DND-41 (cell line): Measurements from ENCODE around the gene SLC13A3.

ENCODE experiments used
- ATAC-seq: fragments of 200-7000 bp; cut with Tn5 transposase; 3 replicates; pipeline ENCODE4 v1.9.1; 2021; ENCODE audit warnings: low read depth; ENCODE audit not compliant: insufficient read depth
- DNase-seq: peaks from one replicate; pipeline ENCODE4 v3.0.0-alpha.2; 2020
- H2AFZ ChIP-seq: 2 replicates; pipeline ENCODE4 v1.6.0; 2012; ENCODE audit warnings: low read depth, low read length
- H3K27ac ChIP-seq: 2 replicates; pipeline ENCODE4 v1.5.1; 2012; ENCODE audit warnings: low read length, inconsistent platforms
- H3K27me3 ChIP-seq: fragments of 200-600 bp; sonication (generic); 2 replicates; pipeline ENCODE4 v1.6.0; 2012; ENCODE audit warnings: low read length, mild to moderate bottlenecking, inconsistent platforms; ENCODE audit not compliant: insufficient read depth, poor library complexity
- H3K36me3 ChIP-seq: 2 replicates; pipeline ENCODE4 v1.5.1; 2012; ENCODE audit warnings: low read length, inconsistent platforms; ENCODE audit not compliant: insufficient read depth
- H3K4me1 ChIP-seq: 2 replicates; pipeline ENCODE4 v1.5.1; 2012; ENCODE audit warnings: mild to moderate bottlenecking, low read length; ENCODE audit not compliant: insufficient read depth
- H3K4me2 ChIP-seq: 2 replicates; pipeline ENCODE4 v1.6.0; 2012; ENCODE audit warnings: mild to moderate bottlenecking, moderate library complexity, low read length, inconsistent platforms; ENCODE audit not compliant: insufficient read depth
- H3K4me3 ChIP-seq, 2 experiments: fragments of 200-600 bp in 1 of 2; shearing (Covaris generic) in 1 of 2; 2 replicates each; pipeline ENCODE4 v1.5.1; 2012 to 2016; ENCODE audit warnings: inconsistent platforms in 2 of 2, low read length in 2 of 2, mild to moderate bottlenecking in 2 of 2, low read depth in 1 of 2, moderate library complexity in 1 of 2
- H3K79me2 ChIP-seq: 2 replicates; pipeline ENCODE4 v1.6.0; 2012; ENCODE audit warnings: low read length, inconsistent platforms; ENCODE audit not compliant: insufficient read depth
- H3K9ac ChIP-seq: 2 replicates; pipeline ENCODE4 v1.6.0; 2012; ENCODE audit warnings: low read depth, mild to moderate bottlenecking, inconsistent platforms, low read length, moderate library complexity
- H3K9me3 ChIP-seq: 2 replicates; pipeline ENCODE4 v1.5.1; 2012; ENCODE audit warnings: low read length, moderate library complexity, mild to moderate bottlenecking, inconsistent platforms; ENCODE audit not compliant: insufficient read depth, severe bottlenecking
- H4K20me1 ChIP-seq: 2 replicates; pipeline ENCODE4 v1.6.0; 2012; ENCODE audit warnings: low read length; ENCODE audit not compliant: insufficient read depth
- CTCF ChIP-seq: IDR thresholded peaks from 2 replicates; pipeline ENCODE4 v1.5.1; 2012; ENCODE audit warnings: borderline replicate concordance, low read length, moderate library complexity, mild to moderate bottlenecking; ENCODE audit not compliant: poor library complexity, severe bottlenecking; ENCODE audit errors: extremely low read depth
- EZH2 ChIP-seq: IDR thresholded peaks from 3 replicates; pipeline ENCODE4 v1.6.1; 2012; ENCODE audit warnings: borderline replicate concordance, low read depth, mild to moderate bottlenecking, moderate library complexity, low read length, inconsistent platforms; ENCODE audit not compliant: severe bottlenecking

SLC13A3 gene

GRCh38 chr20:46573234-46573633 is 78.0 kb downstream of the SLC13A3 start:
- H3K4me3 ChIP-seq, result no peak overlapping the region

GRCh38 chr20:46572790-46573189 is 78.5 kb downstream of the SLC13A3 start:
- no peaks in the 10 kb centered on the region for H3K4me1 ChIP-seq
- no peak overlapping the region for H3K4me2 ChIP-seq
- peaks cover 9% of the 10 kb centered on the region for H3K27me3 ChIP-seq
- H4K20me1 ChIP-seq, result 0 out of 2 replicates have a peak, but pooled peaks cover 3% of the 10 kb centered on the region
- DNase-seq, result no peak
- no peaks in the 10 kb centered on the region for H3K36me3 ChIP-seq
- no peak for TF ChIP-seq CTCF
- TF ChIP-seq EZH2, result no peak
- no peaks in the 10 kb centered on the region for H3K9me3 ChIP-seq
- no peak overlapping the region for H3K9ac ChIP-seq
- no peaks in the 10 kb centered on the region for H3K79me2 ChIP-seq
- H3K4me3 ChIP-seq, result no peak overlapping the region
- ATAC-seq, result no peak
- no peak overlapping the region for H2AFZ ChIP-seq
- H3K27ac ChIP-seq, result no peak overlapping the region

More at GRCh38 chr20:46573234-46573633, 78.0 kb downstream of the SLC13A3 start:
- ATAC-seq (no peak), DNase-seq (no peak)
- TF ChIP-seq CTCF, result no peak
- no peak for TF ChIP-seq EZH2
- Histone ChIP-seq H3K27ac (no peak overlapping the region), H3K4me1 (no peaks in the 10 kb centered on the region), H3K36me3 (no peaks in the 10 kb centered on the region), H3K27me3 (peaks cover 9% of the 10 kb centered on the region), H2AFZ (no peak overlapping the region), H3K9ac (no peak overlapping the region), H3K4me2 (no peak overlapping the region), H3K9me3 (no peaks in the 10 kb centered on the region), H3K79me2 (no peaks in the 10 kb centered on the region), H4K20me1 (0 out of 2 replicates have a peak, but pooled peaks cover 3% of the 10 kb centered on the region)

- no peak overlapping the region for H2AFZ ChIP-seq
- TF ChIP-seq CTCF (no peak), EZH2 (no peak)
Observed at GRCh38 chr20:46572153-46572552, 79.1 kb downstream of the SLC13A3 start.

GRCh38 chr20:46571418-46571817 is 79.8 kb downstream of the SLC13A3 start:
- Histone ChIP-seq H2AFZ (no peak overlapping the region), H3K79me2 (no peaks in the 10 kb centered on the region), H4K20me1 (0 out of 2 replicates have a peak, but pooled peaks cover 3% of the 10 kb centered on the region), H3K9me3 (no peaks in the 10 kb centered on the region), H3K4me2 (no peak overlapping the region), H3K4me1 (no peaks in the 10 kb centered on the region), H3K9ac (no peak overlapping the region), H3K4me3 (no peak overlapping the region), H3K27me3 (peaks cover 9% of the 10 kb centered on the region), H3K36me3 (no peaks in the 10 kb centered on the region), H3K27ac (no peak overlapping the region)
- ATAC-seq (no peak), DNase-seq (no peak)
- TF ChIP-seq CTCF, result no peak
- TF ChIP-seq EZH2, result no peak

More at GRCh38 chr20:46572153-46572552, 79.1 kb downstream of the SLC13A3 start:
- no peak for ATAC-seq
- no peaks in the 10 kb centered on the region for H3K9me3 ChIP-seq
- no peak overlapping the region for H3K4me2 ChIP-seq
- no peaks in the 10 kb centered on the region for H3K36me3 ChIP-seq
- no peak overlapping the region for H3K27ac ChIP-seq
- H3K4me3 ChIP-seq, result no peak overlapping the region
- H3K79me2 ChIP-seq, result no peaks in the 10 kb centered on the region
- no peak for DNase-seq
- H3K9ac ChIP-seq, result no peak overlapping the region
- H3K4me1 ChIP-seq, result no peaks in the 10 kb centered on the region
- peaks cover 9% of the 10 kb centered on the region for H3K27me3 ChIP-seq
- H4K20me1 ChIP-seq, result 0 out of 2 replicates have a peak, but pooled peaks cover 3% of the 10 kb centered on the region
